ENCODE measurements around the gene STK17A. TPM values are rescaled to one million over a fixed set of nuclear protein-coding genes. Genes with fewer than 3 reads are reported as not detected.
A peak's percentile ranks its signal among the peaks of the same experiment; 100 is the strongest.

Gene STK17A
- total RNA-seq, 4 donors from 2014 or later: 14.6 to 31.5 (median 27.3) TPM

- no peak overlapping the region for H3K4me3 ChIP-seq
- H3K27me3 ChIP-seq: no peaks in the 10 kb centered on the region
- H3K27ac ChIP-seq: no peak overlapping the region
- TF ChIP-seq EP300 (IDR thresholded peaks at IDR 0.05) (no peak), CTCF (IDR thresholded peaks at IDR 0.05) (no peak), POLR2A (IDR thresholded peaks at IDR 0.05) (no peak), POLR2AphosphoS5 (IDR thresholded peaks at IDR 0.05) (no peak)
- no peak for ATAC-seq
- H3K9me3 ChIP-seq: peaks cover 0 to 13% (median 0%) of the 10 kb centered on the region in 3 donors
- H3K36me3 ChIP-seq: no peaks in the 10 kb centered on the region
- H3K4me1 ChIP-seq: no peaks in the 10 kb centered on the region
Measured at GRCh38 chr7:43546231-43546630, 36.7 kb upstream of the STK17A start.

DNA sequence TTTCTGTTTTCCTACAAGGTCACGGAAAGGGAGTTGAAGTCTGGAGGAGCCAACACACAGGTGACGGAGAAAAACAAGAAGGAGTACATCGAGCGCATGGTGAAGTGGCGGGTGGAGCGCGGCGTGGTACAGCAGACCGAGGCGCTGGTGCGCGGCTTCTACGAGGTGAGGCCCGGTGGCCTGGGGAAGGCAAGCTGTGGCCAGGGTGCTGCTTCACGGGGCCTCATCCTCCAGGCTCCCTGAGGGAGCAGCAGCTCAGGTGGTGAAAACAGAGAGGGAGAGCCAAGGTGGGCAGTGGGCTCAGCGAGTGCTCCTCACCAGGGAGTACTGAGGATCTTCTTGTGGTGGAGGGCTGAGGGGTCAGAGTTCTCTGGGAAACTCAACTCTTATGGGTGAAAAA lies 32.5 kb upstream of the STK17A start:
- no peak overlapping the region for H3K4me3 ChIP-seq
- H3K9me3 ChIP-seq: peaks cover 0 to 13% (median 0%) of the 10 kb centered on the region in 3 donors
- 90 to 96% methylated on average over 10 to 16 of the region's 16 CpGs for WGBS, 2 donors (ENCODE audit: low coverage in 1 of 2)
- TF ChIP-seq CTCF (IDR thresholded peaks at IDR 0.05) (no peak), POLR2AphosphoS5 (IDR thresholded peaks at IDR 0.05) (no peak), EP300 (IDR thresholded peaks at IDR 0.05) (no peak), POLR2A (IDR thresholded peaks at IDR 0.05) (no peak)
- H3K4me1 ChIP-seq: no peaks in the 10 kb centered on the region
- H3K27ac ChIP-seq: no peak overlapping the region
- H3K27me3 ChIP-seq: no peaks in the 10 kb centered on the region
- H3K36me3 ChIP-seq: no peaks in the 10 kb centered on the region
- ATAC-seq: no peak

- Histone ChIP-seq H3K4me1 (no peaks in the 10 kb centered on the region), H3K36me3 (no peaks in the 10 kb centered on the region), H3K27ac (no peak overlapping the region), H3K4me3 (no peak overlapping the region), H3K27me3 (no peaks in the 10 kb centered on the region), H3K9me3 (peaks cover 0 to 4% (median 0%) of the 10 kb centered on the region in 3 donors)
- no peak for ATAC-seq
- 83% methylated on average over 4 to 6 of the region's 8 CpGs for WGBS, 2 donors (ENCODE audit: low coverage in 1 of 2)
- TF ChIP-seq POLR2AphosphoS5 (IDR thresholded peaks at IDR 0.05) (no peak), EP300 (IDR thresholded peaks at IDR 0.05) (no peak), POLR2A (IDR thresholded peaks at IDR 0.05) (no peak), CTCF (IDR thresholded peaks at IDR 0.05) (no peak)
Measured at GRCh38 chr7:43552122-43552521, 30.8 kb upstream of the STK17A start.

- Histone ChIP-seq H3K4me1 (no peaks in the 10 kb centered on the region), H3K9me3 (no peaks in the 10 kb centered on the region), H3K27ac (no peak overlapping the region), H3K27me3 (no peaks in the 10 kb centered on the region), H3K4me3 (no peak overlapping the region), H3K36me3 (no peaks in the 10 kb centered on the region)
- 32% methylated on average over 3 of the region's 3 CpGs; no CpG with 5 or more reads in 1 of the 2 donors for whole genome bisulfite sequencing, 2 donors (ENCODE audit: low coverage in 1 of 2)
- peak; percentile 31 for ATAC-seq
- no peak for TF ChIP-seq POLR2A (IDR thresholded peaks at IDR 0.05)
Measured at GRCh38 chr7:43553999-43554398, 28.9 kb upstream of the STK17A start.

- no peak for ATAC-seq
- H3K4me3 ChIP-seq: no peak overlapping the region
- H3K9me3 ChIP-seq: no peaks in the 10 kb centered on the region
- WGBS, 2 donors (ENCODE audit: low coverage in 1 of 2): 83 to 85% methylated on average over 4 to 14 of the region's 15 CpGs
- no peak overlapping the region for H3K27ac ChIP-seq
- H3K36me3 ChIP-seq: no peaks in the 10 kb centered on the region
- TF ChIP-seq EP300 (IDR thresholded peaks at IDR 0.05) (no peak), POLR2A (IDR thresholded peaks at IDR 0.05) (no peak), CTCF (IDR thresholded peaks at IDR 0.05) (no peak), POLR2AphosphoS5 (IDR thresholded peaks at IDR 0.05) (no peak)
- H3K4me1 ChIP-seq: no peaks in the 10 kb centered on the region
- H3K27me3 ChIP-seq: no peaks in the 10 kb centered on the region
Measured at GRCh38 chr7:43554423-43554822, 28.5 kb upstream of the STK17A start.

Measured in gastroesophageal sphincter (tissue), 4 donors.